Measurements from ENCODE around the gene SMIM23.

The SMIM23 gene

GRCh38 chr5:171785517-171785916 is at the start of gene SMIM23:
TSS of gene SMIM23 (plus strand) at chr5:171785817. CDS start at chr5:171785872, 55 bp downstream.
- H3K27ac ChIP-seq: no peak within 1 kb of the TSS
- TF ChIP-seq CTCF (IDR thresholded peaks at IDR 0.05): no peak
- H3K4me3 ChIP-seq: no peak within 1 kb of the TSS
- DNase-seq (ENCODE audit: low spot score): no peak

- no peak for TF ChIP-seq CTCF (IDR thresholded peaks at IDR 0.05)
- H3K4me3 ChIP-seq: no peak overlapping the region
- DNase-seq (ENCODE audit: low spot score): no peak
- H3K27ac ChIP-seq: no peak overlapping the region
Observed at GRCh38 chr5:171736976-171737891, 48.4 kb upstream of the SMIM23 start.

- H3K4me3 ChIP-seq: no peak overlapping the region
- TF ChIP-seq CTCF (IDR thresholded peaks at IDR 0.05): no peak
- no peak overlapping the region for H3K27ac ChIP-seq
- no peak for DNase-seq (ENCODE audit: low spot score)
Observed at GRCh38 chr5:171738501-171738900, 47.1 kb upstream of the SMIM23 start.

- no peak overlapping the region for H3K4me3 ChIP-seq
- TF ChIP-seq CTCF (IDR thresholded peaks at IDR 0.05): no peak
- H3K27ac ChIP-seq: no peak overlapping the region
- no peak for DNase-seq (ENCODE audit: low spot score)
Observed at GRCh38 chr5:171739271-171739670, 46.3 kb upstream of the SMIM23 start.

- DNase-seq (ENCODE audit: low spot score): no peak
- no peak overlapping the region for H3K27ac ChIP-seq
- no peak for TF ChIP-seq CTCF (IDR thresholded peaks at IDR 0.05)
- H3K4me3 ChIP-seq: no peak overlapping the region
Observed at GRCh38 chr5:171743436-171744076, 42.1 kb upstream of the SMIM23 start.

GRCh38 chr5:171744264-171744663 is 41.4 kb upstream of the SMIM23 start:
- no peak for TF ChIP-seq CTCF (IDR thresholded peaks at IDR 0.05)
- Histone ChIP-seq H3K4me3 (no peak overlapping the region), H3K27ac (no peak overlapping the region)
- DNase-seq (ENCODE audit: low spot score): no peak
